Esophagus squamous epithelium (tissue), 5 donors: ENCODE data around the gene PLCB1. TPM values are rescaled to one million over a fixed set of nuclear protein-coding genes. Genes with fewer than 3 reads are reported as not detected.

Source experiments
- DNase-seq: peaks from one replicate; lab custom pipeline; 2025; lab: John Stamatoyannopoulos, UW
- H3K27ac ChIP-seq, 4 donors: fragments of 200-600 bp; sonication (generic); one replicate each; pipeline ENCODE4 v1.5.1; 2016 to 2019; ENCODE audit warnings: mild to moderate bottlenecking in 1 of 4
- H3K27me3 ChIP-seq, 4 donors: fragments of 200-600 bp; sonication (generic); 1 replicate in 3 of 4; 2 replicates in 1 of 4; pipeline versions ENCODE4 v1.5.1 to v1.6.0; 2017 to 2021; ENCODE audit warnings: antibody characterized with exemption in 1 of 4
- H3K36me3 ChIP-seq, 3 donors: fragments of 200-600 bp; sonication (generic); one replicate each; pipeline ENCODE4 v1.5.1; 2016 to 2019
- H3K4me1 ChIP-seq, 3 donors: fragments of 200-600 bp; sonication (generic); one replicate each; pipeline ENCODE4 v1.5.1; 2017 to 2019
- H3K4me3 ChIP-seq, 4 donors: fragments of 200-600 bp; sonication (generic); 1 replicate in 3 of 4; 2 replicates in 1 of 4; pipeline ENCODE4 v1.5.1; 2016 to 2019; ENCODE audit warnings: mild to moderate bottlenecking in 2 of 4, moderate library complexity in 1 of 4
- H3K9me3 ChIP-seq, 3 donors: fragments of 200-600 bp; sonication (generic); one replicate each; pipeline ENCODE4 v1.5.1; 2016 to 2019
- CTCF ChIP-seq, 6 experiments: fragments of 450-650 bp in 4 of 6; fragments of 200-600 bp in 2 of 6; sonication (generic) in 2 of 6; IDR thresholded peaks; one replicate each; pipeline ENCODE4 v1.5.1; 2016 to 2019; ENCODE audit warnings: antibody characterized with exemption in 6 of 6, mild to moderate bottlenecking in 4 of 6, moderate library complexity in 4 of 6
- POLR2A ChIP-seq, 4 donors: fragments of 450-650 bp; IDR thresholded peaks; one replicate each; pipeline ENCODE4 v1.6.1; 2017; ENCODE audit warnings: antibody characterized with exemption in 4 of 4, mild to moderate bottlenecking in 4 of 4, moderate library complexity in 3 of 4
- WGBS, 2 donors: methylation state at CpG; one replicate each; pipeline ENCODE4 v1.1.5; 2018; 5-methylcytosine and 5-hydroxymethylcytosine counted together
- intact Hi-C: fragments of 100-400 bp; cut with DNase I; formaldehyde crosslinking; loops from one replicate; pipeline ENCODE4 v1.15.0; 2022
- total RNA-seq, 4 donors: library from RNA; depleted of rRNA; stranded (reverse); fragments of >200 nt; gene quantifications; one replicate each; pipeline ENCODE4 v1.1.0, GENCODE V29; 2016
- donor health status: DM: yes; HTN: yes; CAD: no.

PLCB1 gene
- total RNA-seq, 4 donors from 2014 or later: 1.9 to 20.4 (median 5.0) TPM

DNA sequence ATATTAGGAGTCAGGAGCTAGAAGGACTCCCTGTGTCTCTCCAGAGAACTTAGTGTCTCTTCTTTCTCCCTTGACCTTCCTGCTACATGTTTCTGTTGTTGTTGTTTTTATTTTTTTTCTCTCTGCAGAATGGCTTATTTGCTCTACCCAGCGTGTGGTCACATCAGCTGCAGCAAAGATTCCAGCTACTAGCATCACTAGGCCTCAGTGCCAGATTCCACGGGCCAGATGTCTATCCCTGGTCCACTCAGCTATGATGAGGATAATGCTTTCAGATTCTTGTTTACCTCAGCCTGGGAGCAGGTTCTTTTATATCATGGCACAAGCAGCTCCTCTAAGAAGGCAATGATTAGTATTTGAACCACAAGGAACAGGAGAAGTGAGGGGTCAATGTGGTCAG is 110.0 kb downstream of the PLCB1 start:
- no peaks in the 10 kb centered on the region for H3K9me3 ChIP-seq
- TF ChIP-seq CTCF (IDR thresholded peaks at IDR 0.05) (no peak), POLR2A (IDR thresholded peaks at IDR 0.05) (no peak)
- intact Hi-C loops: no loop called here
- WGBS, 2 donors: 58 to 65% methylated on average over 2 of the region's 2 CpGs
- no peaks in the 10 kb centered on the region for H3K36me3 ChIP-seq
- peaks cover 0 to 34% (median 0%) of the 10 kb centered on the region in 3 donors for H3K4me1 ChIP-seq
- H3K4me3 ChIP-seq: no peak overlapping the region
- no peak for DNase-seq
- H3K27me3 ChIP-seq: no peaks in the 10 kb centered on the region
- no peak overlapping the region for H3K27ac ChIP-seq

GRCh38 chr20:8242827-8243724 is 111.0 kb downstream of the PLCB1 start:
- 53 to 55% methylated on average over 7 of the region's 7 CpGs for WGBS, 2 donors
- H3K27ac ChIP-seq: peak overlapping the region in 2 of 4 donors; percentile 23 to 58
- intact Hi-C loops: no loop called here
- TF ChIP-seq CTCF (IDR thresholded peaks at IDR 0.05): no peak
- peaks cover 0 to 34% (median 0%) of the 10 kb centered on the region in 3 donors for H3K4me1 ChIP-seq
- DNase-seq: no peak
- no peaks in the 10 kb centered on the region for H3K36me3 ChIP-seq
- H3K4me3 ChIP-seq: no peak overlapping the region
- no peaks in the 10 kb centered on the region for H3K9me3 ChIP-seq
- H3K27me3 ChIP-seq: no peaks in the 10 kb centered on the region

DNA sequence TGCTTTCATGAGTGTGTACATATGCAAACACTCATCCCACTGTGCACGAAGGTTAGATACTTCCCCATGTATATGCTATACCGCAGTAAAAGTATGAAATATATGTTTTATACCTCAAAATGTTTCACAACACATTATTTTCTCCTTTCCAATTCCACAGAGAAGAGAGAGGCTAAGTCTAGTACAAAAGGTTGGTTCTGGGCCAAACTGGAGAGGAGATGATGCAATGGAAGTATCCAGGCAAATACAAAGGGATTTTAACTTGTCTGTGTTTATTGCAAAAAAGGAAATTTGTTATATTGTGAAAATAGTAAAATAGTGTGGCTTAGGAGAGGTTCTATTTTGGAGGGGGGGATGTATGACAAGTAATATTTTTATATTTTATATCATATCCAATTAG is 112.6 kb downstream of the PLCB1 start:
- intact Hi-C loops: no loop called here
- 49 to 51% methylated on average over 2 of the region's 2 CpGs for WGBS, 2 donors
- TF ChIP-seq POLR2A (IDR thresholded peaks at IDR 0.05): no peak
- no peak for TF ChIP-seq CTCF (IDR thresholded peaks at IDR 0.05)

DNA sequence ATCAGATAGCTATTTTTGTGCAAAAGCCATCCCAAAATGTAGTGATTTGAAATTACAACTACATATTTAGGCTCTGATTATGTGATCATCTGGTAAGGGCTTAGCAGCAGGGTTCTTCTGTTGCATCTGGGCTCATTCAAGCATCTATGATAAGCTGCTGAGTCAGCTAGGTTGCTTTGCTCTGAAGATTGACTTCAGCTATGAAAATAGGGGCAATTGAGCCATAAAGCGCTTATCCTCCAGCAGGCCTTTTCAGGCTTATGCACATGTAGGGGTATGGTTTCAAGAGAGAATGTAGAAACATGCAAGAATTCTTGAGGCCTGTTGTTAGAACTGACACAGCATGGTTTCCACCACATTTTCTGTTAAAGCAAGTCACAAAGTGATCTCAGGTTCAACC is 114.1 kb downstream of the PLCB1 start:
- intact Hi-C loops: no loop called here
- TF ChIP-seq POLR2A (IDR thresholded peaks at IDR 0.05) (no peak), CTCF (IDR thresholded peaks at IDR 0.05) (no peak)
- H3K27me3 ChIP-seq: no peaks in the 10 kb centered on the region
- H3K4me3 ChIP-seq: no peak overlapping the region
- no peak overlapping the region for H3K27ac ChIP-seq
- H3K36me3 ChIP-seq: no peaks in the 10 kb centered on the region
- 88 to 91% methylated on average over 1 of the region's 1 CpG for WGBS, 2 donors
- no peak for DNase-seq
- H3K4me1 ChIP-seq: peaks cover 0 to 34% (median 0%) of the 10 kb centered on the region in 3 donors
- no peaks in the 10 kb centered on the region for H3K9me3 ChIP-seq

More for the DNA sequence above, 112.6 kb downstream of the PLCB1 start:
- H3K36me3 ChIP-seq: no peaks in the 10 kb centered on the region
- DNase-seq: no peak
- no peaks in the 10 kb centered on the region for H3K27me3 ChIP-seq
- H3K27ac ChIP-seq: peak overlapping the region; percentile 18 to 68 (median 63)
- H3K4me1 ChIP-seq: peaks cover 0 to 34% (median 0%) of the 10 kb centered on the region in 3 donors
- no peaks in the 10 kb centered on the region for H3K9me3 ChIP-seq
- H3K4me3 ChIP-seq: no peak overlapping the region

GRCh38 chr20:8246716-8247115 is 114.7 kb downstream of the PLCB1 start:
- 59 to 67% methylated on average over 1 of the region's 1 CpG for WGBS, 2 donors
- intact Hi-C loops: no loop called here
- Histone ChIP-seq H3K27ac (no peak overlapping the region), H3K9me3 (no peaks in the 10 kb centered on the region), H3K36me3 (no peaks in the 10 kb centered on the region), H3K4me3 (no peak overlapping the region), H3K27me3 (no peaks in the 10 kb centered on the region), H3K4me1 (peaks cover 0 to 34% (median 0%) of the 10 kb centered on the region in 3 donors)
- TF ChIP-seq POLR2A (IDR thresholded peaks at IDR 0.05): no peak
- TF ChIP-seq CTCF (IDR thresholded peaks at IDR 0.05): no peak
- no peak for DNase-seq
